Stomach (tissue), 9 donors: ENCODE measurements around the gene RPS6KL1. TPM values are rescaled to one million over a fixed set of nuclear protein-coding genes. Genes with fewer than 3 reads are reported as not detected.

Source experiments
- DNase-seq, 2 donors: peaks; one replicate each; pipeline versions ENCODE4 v3.0.0 to v3.0.0-alpha.2; 2013 to 2019
- H3K27ac ChIP-seq, 5 donors: fragments of 200-600 bp in 4 of 5; sonication (generic) in 4 of 5; one replicate each; pipeline ENCODE4 v1.5.1; 2013 to 2019; ENCODE audit warnings: mild to moderate bottlenecking in 1 of 5, moderate library complexity in 1 of 5
- H3K27me3 ChIP-seq, 3 donors: fragments of 200-600 bp; sonication (generic); one replicate each; pipeline ENCODE4 v1.5.1; 2017 to 2019; ENCODE audit warnings: mixed run types in 1 of 3
- H3K36me3 ChIP-seq, 4 donors: fragments of 200-600 bp; sonication (generic); 1 replicate in 3 of 4; 2 replicates in 1 of 4; pipeline ENCODE4 v1.5.1; 2016 to 2019
- H3K4me1 ChIP-seq, 4 donors: fragments of 200-600 bp; sonication (generic); one replicate each; pipeline ENCODE4 v1.5.1; 2016 to 2019
- H3K4me3 ChIP-seq, 4 donors: fragments of 200-600 bp; sonication (generic) in 3 of 4; one replicate each; pipeline ENCODE4 v1.5.1; 2016 to 2019; ENCODE audit warnings: mild to moderate bottlenecking in 1 of 4
- H3K9me3 ChIP-seq, 4 donors: fragments of 200-600 bp; sonication (generic); one replicate each; pipeline ENCODE4 v1.5.1; 2016 to 2019
- EP300 ChIP-seq: sonication (generic); formaldehyde crosslinking; IDR thresholded peaks from one replicate; pipeline ENCODE4 v1.6.1; 2017; ENCODE audit warnings: antibody characterized with exemption
- POLR2A ChIP-seq, 4 donors: fragments of 450-650 bp; IDR thresholded peaks; one replicate each; pipeline ENCODE4 v1.6.1; 2016; ENCODE audit warnings: antibody characterized with exemption in 4 of 4, control low read depth in 2 of 4, mild to moderate bottlenecking in 1 of 4, moderate library complexity in 1 of 4
- POLR2AphosphoS5 ChIP-seq, 3 donors: sonication (generic); formaldehyde crosslinking; IDR thresholded peaks; one replicate each; pipeline ENCODE4 v1.6.1; 2016; ENCODE audit warnings: antibody characterized with exemption in 3 of 3
- WGBS, 5 donors: extraction: QIAGEN DNeasy Blood & Tissue Kit in 3 of 5; methylation state at CpG; one replicate each; pipeline versions ENCODE4 v1.1.5 to v1.1.7; 2013 to 2018; 5-methylcytosine and 5-hydroxymethylcytosine counted together
- intact Hi-C: fragments of 100-400 bp; cut with DNase I; formaldehyde crosslinking; loops from one replicate; pipeline ENCODE4 v1.15.1; 2023; ENCODE audit warnings: low total_unique reads
- polyA plus RNA-seq, 3 donors: library from polyadenylated mRNA; stranded (reverse); fragments of 200-250 nt; gene quantifications; one replicate each; pipeline ENCODE4 v1.2.3, GENCODE V29; 2013
- total RNA-seq, 5 donors: library from RNA; depleted of rRNA; stranded (reverse); fragments of >200 nt; gene quantifications; one replicate each; pipeline versions ENCODE4 v1.1.0 to v1.2.3, GENCODE V29; 2014 to 2016
- TF ChIP-seq, protein P1 (sequence below), 7 experiments: fragments of 450-650 bp in 4 of 7; fragments of 200-600 bp in 3 of 7; sonication (generic) in 3 of 7; IDR thresholded peaks; one replicate each; pipeline ENCODE4 v1.5.1; 2016 to 2019; ENCODE audit warnings: antibody characterized with exemption in 7 of 7, control low read depth in 2 of 7, mild to moderate bottlenecking in 1 of 7
- donor health status: healthy with polysubstance abuse.
- donor health status: Bipolar disorder and iron deficiency.
- donor health status: healthy.

Gene RPS6KL1
- total and polyA plus RNA-seq, 8 donors: 0.92 to 2.5 (median 2.0) TPM; not detected in 3

DNA sequence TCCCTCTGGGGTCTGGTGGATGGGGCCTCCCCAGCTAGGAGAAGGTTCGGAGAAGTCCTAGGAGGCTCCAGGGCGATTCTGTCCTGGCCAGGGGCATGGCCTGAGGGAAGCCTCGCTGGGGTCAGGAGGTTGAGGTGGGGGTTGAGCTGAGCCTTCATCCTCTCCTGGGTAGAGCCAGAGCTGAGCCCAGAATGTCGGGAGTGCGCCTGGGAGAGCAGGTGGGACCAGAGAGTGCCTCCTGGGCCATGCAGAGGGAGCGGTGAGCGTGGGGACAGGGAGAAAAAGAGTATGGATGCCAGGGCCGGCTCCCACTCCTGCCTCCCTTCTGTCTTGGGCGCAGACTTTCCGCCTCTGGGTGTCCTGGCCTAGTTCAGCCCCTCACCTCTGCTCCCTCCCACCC, 13.1 kb downstream of the RPS6KL1 start:
- intact Hi-C loops: loop anchor here (5.0 to 10.0 kb wide), 2 partner anchors 48 to 175 kb away; no protein-coding TSS in a partner anchor
- TF ChIP-seq POLR2AphosphoS5 (IDR thresholded peaks at IDR 0.05) (no peak), POLR2A (IDR thresholded peaks at IDR 0.05) (no peak), EP300 (no peak)
- TF ChIP-seq, protein P1, sequence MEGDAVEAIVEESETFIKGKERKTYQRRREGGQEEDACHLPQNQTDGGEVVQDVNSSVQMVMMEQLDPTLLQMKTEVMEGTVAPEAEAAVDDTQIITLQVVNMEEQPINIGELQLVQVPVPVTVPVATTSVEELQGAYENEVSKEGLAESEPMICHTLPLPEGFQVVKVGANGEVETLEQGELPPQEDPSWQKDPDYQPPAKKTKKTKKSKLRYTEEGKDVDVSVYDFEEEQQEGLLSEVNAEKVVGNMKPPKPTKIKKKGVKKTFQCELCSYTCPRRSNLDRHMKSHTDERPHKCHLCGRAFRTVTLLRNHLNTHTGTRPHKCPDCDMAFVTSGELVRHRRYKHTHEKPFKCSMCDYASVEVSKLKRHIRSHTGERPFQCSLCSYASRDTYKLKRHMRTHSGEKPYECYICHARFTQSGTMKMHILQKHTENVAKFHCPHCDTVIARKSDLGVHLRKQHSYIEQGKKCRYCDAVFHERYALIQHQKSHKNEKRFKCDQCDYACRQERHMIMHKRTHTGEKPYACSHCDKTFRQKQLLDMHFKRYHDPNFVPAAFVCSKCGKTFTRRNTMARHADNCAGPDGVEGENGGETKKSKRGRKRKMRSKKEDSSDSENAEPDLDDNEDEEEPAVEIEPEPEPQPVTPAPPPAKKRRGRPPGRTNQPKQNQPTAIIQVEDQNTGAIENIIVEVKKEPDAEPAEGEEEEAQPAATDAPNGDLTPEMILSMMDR (IDR thresholded peaks at IDR 0.05): no peak
- H3K4me3 ChIP-seq: no peak overlapping the region
- 86 to 92% (median 90%) methylated on average over 10 of the region's 10 CpGs for WGBS, 5 donors
- H3K36me3 ChIP-seq: peaks cover 0 to 21% (median 5%) of the 10 kb centered on the region in 4 donors
- H3K9me3 ChIP-seq: no peaks in the 10 kb centered on the region
- no peak overlapping the region for H3K27ac ChIP-seq
- H3K4me1 ChIP-seq: peaks cover 4 to 36% (median 24%) of the 10 kb centered on the region in 4 donors
- DNase-seq: no peak
- H3K27me3 ChIP-seq: no peaks in the 10 kb centered on the region

DNA sequence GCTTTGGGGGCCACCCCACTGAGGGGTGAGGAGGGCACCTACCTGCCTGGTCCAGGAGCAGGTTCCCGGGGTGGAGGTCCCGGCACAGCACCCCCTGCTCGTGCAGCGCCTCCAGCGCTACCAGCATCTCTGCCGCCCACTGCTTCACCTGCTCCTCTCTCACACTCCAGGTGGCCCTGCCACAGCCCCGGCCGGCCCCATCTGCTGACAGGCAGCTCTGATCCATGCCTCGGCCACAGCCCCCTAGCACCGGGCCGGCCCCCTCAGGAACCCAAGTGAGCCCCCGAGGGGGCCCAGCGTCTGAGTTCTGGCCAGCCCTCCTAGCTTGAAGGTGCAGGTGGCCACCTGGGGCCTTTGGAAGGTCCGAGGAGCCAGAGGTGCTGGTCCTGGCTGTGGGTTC, 13.6 kb downstream of the RPS6KL1 start:
- H3K36me3 ChIP-seq: peaks cover 0 to 25% (median 9%) of the 10 kb centered on the region in 4 donors
- no peak overlapping the region for H3K27ac ChIP-seq
- H3K27me3 ChIP-seq: no peaks in the 10 kb centered on the region
- 79 to 93% (median 91%) methylated on average over 9 to 14 of the region's 14 CpGs for WGBS, 5 donors
- H3K4me3 ChIP-seq: no peak overlapping the region
- H3K4me1 ChIP-seq: peaks cover 4 to 37% (median 24%) of the 10 kb centered on the region in 4 donors
- H3K9me3 ChIP-seq: no peaks in the 10 kb centered on the region
- TF ChIP-seq POLR2AphosphoS5 (IDR thresholded peaks at IDR 0.05): no peak
- TF ChIP-seq POLR2A (IDR thresholded peaks at IDR 0.05): no peak
- no peak for TF ChIP-seq EP300
- TF ChIP-seq, protein P1 (IDR thresholded peaks at IDR 0.05): no peak
- intact Hi-C loops: loop anchor here (5.0 kb wide), 1 partner anchor 47 kb away; no protein-coding TSS in a partner anchor
- no peak for DNase-seq

DNA sequence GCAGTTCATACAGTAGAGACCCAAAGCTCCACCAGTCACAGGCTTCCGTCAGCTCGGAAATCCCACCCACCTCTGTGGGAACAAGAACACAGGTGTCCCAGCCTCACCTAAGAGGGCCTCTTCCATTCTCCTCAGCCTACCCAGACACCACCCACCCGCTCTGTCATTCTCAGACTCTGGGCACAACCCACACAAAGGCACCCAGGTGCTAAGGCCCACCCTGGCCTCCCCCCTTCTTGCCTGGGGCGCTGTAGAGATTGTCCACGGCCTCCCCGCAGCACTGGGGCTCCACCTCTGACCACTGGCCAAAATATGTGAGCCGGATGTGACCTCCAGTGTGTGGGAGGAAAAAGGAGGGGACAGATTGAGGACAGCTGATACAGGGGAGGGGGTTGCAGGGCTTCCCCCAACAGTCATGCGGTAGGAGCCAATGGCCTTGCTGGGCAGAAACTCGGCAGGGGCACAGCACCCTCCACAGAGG, 14.2 kb downstream of the RPS6KL1 start:
- Histone ChIP-seq H3K27ac (no peak overlapping the region), H3K27me3 (no peaks in the 10 kb centered on the region), H3K4me3 (no peak overlapping the region), H3K4me1 (peaks cover 4 to 33% (median 21%) of the 10 kb centered on the region in 4 donors), H3K9me3 (no peaks in the 10 kb centered on the region), H3K36me3 (peaks cover 0 to 31% (median 15%) of the 10 kb centered on the region in 4 donors)
- no peak for TF ChIP-seq EP300
- no peak for TF ChIP-seq POLR2A (IDR thresholded peaks at IDR 0.05)
- no peak for TF ChIP-seq POLR2AphosphoS5 (IDR thresholded peaks at IDR 0.05)
- TF ChIP-seq, protein P1 (IDR thresholded peaks at IDR 0.05): no peak
- DNase-seq: no peak
- 71 to 79% (median 75%) methylated on average over 7 to 9 of the region's 9 CpGs for WGBS, 5 donors
- intact Hi-C loops: loop anchor here (5.0 kb wide), 1 partner anchor 47 kb away; no protein-coding TSS in a partner anchor

DNA sequence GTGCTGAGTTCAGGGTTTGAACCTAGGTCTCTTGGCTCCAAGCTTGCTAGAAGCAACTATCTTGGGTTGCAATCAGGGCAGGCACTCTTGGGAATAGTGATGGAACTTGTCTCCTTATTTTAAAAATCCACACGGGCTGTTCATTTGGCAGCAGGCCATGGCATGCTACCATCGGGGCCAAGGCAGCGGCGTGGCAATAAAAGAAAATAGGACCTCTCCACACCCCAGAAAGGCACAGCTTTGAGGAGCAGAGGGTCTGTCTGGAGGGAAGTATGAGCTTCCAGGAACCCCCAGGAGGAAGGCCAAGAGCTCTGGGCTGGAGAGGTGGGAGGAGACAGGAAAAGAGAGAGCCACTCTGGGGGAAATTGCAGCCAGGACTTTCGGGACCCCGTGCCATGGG, 15.3 kb downstream of the RPS6KL1 start:
- Histone ChIP-seq H3K4me1 (peaks cover 4 to 30% (median 21%) of the 10 kb centered on the region in 4 donors), H3K9me3 (no peaks in the 10 kb centered on the region), H3K27me3 (no peaks in the 10 kb centered on the region), H3K4me3 (no peak overlapping the region), H3K36me3 (peaks cover 7 to 42% (median 26%) of the 10 kb centered on the region in 4 donors), H3K27ac (no peak overlapping the region)
- intact Hi-C loops: loop anchor here (5.0 kb wide), 1 partner anchor 45 kb away; no protein-coding TSS in a partner anchor
- WGBS, 5 donors: 34 to 50% (median 44%) methylated on average over 6 of the region's 6 CpGs
- DNase-seq: no peak
- TF ChIP-seq POLR2A (IDR thresholded peaks at IDR 0.05): no peak
- TF ChIP-seq, protein P1 (IDR thresholded peaks at IDR 0.05): no peak
- TF ChIP-seq EP300: no peak
- no peak for TF ChIP-seq POLR2AphosphoS5 (IDR thresholded peaks at IDR 0.05)
